ENCODE measurements around the gene SORCS2.

GRCh38 chr4:7755561-7755960 lies 563.2 kb downstream of the SORCS2 start:
- TF ChIP-seq CTCF (IDR thresholded peaks at IDR 0.05; ENCODE audit: insufficient read depth, low read depth, low read length) (no peak), EZH2 (IDR thresholded peaks at IDR 0.05; ENCODE audit: insufficient read depth, low read length) (no peak)

Data from astrocyte (in vitro differentiated cells and primary cell).